Activated T-cell treated with anti-CD3 and anti-CD28 coated beads, Interleukin-2, amount 50 U/mL, for 4 hours (primary cell): Measurements from ENCODE around the gene NUP58. TPM values are rescaled to one million over a fixed set of nuclear protein-coding genes. Genes with fewer than 3 reads are reported as not detected.
"Not testable (repeated sequence)": the region's sequence is repeated elsewhere in the genome, so short reads cannot be mapped to it uniquely, and the experiment has no call there.

ENCODE experiments used
- ATAC-seq, 2 donors: fragments of 200-7000 bp; cut with Tn5 transposase; one replicate each; pipeline ENCODE4 v1.10.0; 2021
- DNase-seq: peaks from one replicate; pipeline ENCODE4 v3.0.0-alpha.2; 2020
- H3K27me3 Mint-ChIP-seq: one replicate; pipeline ENCODE4 v1.8.0; 2021; ENCODE audit warnings: low read depth, mixed read lengths
- H3K36me3 Mint-ChIP-seq: one replicate; pipeline ENCODE4 v1.8.0; 2022; ENCODE audit warnings: mixed read lengths; ENCODE audit not compliant: insufficient read depth
- H3K4me1 Mint-ChIP-seq: one replicate; pipeline ENCODE4 v1.8.0; 2021; ENCODE audit warnings: low read depth, mixed read lengths
- H3K4me3 Mint-ChIP-seq: one replicate; pipeline ENCODE4 v1.8.0; 2021; ENCODE audit warnings: mild to moderate bottlenecking, moderate library complexity, mixed read lengths
- H3K9me3 Mint-ChIP-seq: one replicate; pipeline ENCODE4 v1.8.0; 2021; ENCODE audit warnings: mixed read lengths
- total RNA-seq, 3 donors: library from RNA; stranded (reverse); gene quantifications; one replicate each; pipeline ENCODE4 v1.2.1, GENCODE V29; 2021

NUP58 gene
- total RNA-seq, 3 donors from 2014 or later, result 139 to 149 (median 144) TPM

DNA sequence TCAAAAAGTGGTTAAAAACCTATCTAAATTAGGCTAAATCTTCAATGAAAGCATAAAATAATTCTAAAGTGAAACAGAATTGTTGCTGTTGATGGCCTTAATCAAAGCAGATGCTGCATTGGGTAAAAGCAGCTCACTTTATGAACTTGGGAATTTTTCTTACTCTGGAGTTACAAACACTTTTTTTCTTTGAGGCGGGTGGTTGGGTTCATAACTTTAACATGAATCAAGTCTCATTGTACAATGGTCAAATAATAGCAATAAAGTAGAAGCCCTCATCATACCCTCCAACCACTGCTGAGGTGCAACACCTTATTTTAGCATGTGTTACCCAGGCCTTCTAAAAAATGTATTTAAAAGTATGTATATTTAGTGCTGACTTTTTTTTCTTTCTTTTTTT lies 29.1 kb downstream of the NUP58 start:
- Mint-ChIP-seq H3K4me1 (no peaks in the 10 kb centered on the region), H3K36me3 (peaks cover 42% of the 10 kb centered on the region), H3K4me3 (no peak overlapping the region), H3K9me3 (no peaks in the 10 kb centered on the region), H3K27me3 (no peaks in the 10 kb centered on the region)
- ATAC-seq (no peak), DNase-seq (no peak)

DNA sequence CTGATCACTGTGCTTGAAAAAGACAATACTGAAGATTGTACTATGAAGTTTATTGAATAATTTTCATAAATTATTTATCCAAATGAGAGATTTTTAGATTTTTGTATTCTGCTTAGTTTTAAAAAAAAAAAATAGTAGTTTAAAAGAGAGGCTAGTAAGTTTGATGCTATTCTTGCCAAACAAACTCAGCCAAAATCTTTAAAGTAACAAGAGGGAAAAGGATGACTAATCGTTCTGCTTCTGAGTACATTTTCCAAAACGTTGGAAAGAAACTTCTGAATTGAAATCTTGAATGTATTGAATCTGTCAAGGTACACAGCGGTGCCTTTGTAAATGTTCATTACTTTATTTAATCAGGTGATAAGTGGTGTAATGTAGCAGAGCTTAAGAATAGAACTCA lies 34.4 kb downstream of the NUP58 start:
- ATAC-seq (no peak), DNase-seq (no peak)
- H3K4me1 Mint-ChIP-seq, result no peaks in the 10 kb centered on the region
- H3K4me3 Mint-ChIP-seq, result no peak overlapping the region
- peaks cover 24% of the 10 kb centered on the region for H3K36me3 Mint-ChIP-seq
- no peaks in the 10 kb centered on the region for H3K27me3 Mint-ChIP-seq
- no peaks in the 10 kb centered on the region for H3K9me3 Mint-ChIP-seq

DNA sequence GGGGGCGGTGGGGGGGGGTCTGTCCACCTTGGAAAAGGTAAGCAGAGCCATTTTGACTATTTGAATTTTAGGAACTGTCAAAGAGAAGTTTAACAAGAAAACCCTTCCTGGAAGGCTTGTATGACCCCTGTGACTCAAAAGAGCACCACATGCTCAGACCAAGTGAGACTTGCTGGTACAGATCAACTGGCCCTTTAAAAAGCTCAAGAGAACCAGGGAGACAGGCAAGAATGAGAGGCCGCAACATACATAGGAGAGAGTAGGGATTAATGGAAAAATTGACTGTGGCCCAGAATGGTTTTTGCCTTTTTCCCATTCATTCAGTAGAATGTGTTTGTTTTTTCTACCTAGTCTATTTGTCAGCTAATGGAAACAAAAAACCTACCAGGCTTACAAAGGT lies 44.2 kb downstream of the NUP58 start:
- no peaks in the 10 kb centered on the region for H3K27me3 Mint-ChIP-seq
- ATAC-seq, result no peak
- no peak overlapping the region for H3K4me3 Mint-ChIP-seq
- DNase-seq, result no peak
- no peaks in the 10 kb centered on the region for H3K4me1 Mint-ChIP-seq
- H3K9me3 Mint-ChIP-seq, result no peaks in the 10 kb centered on the region
- peaks cover 3% of the 10 kb centered on the region for H3K36me3 Mint-ChIP-seq

DNA sequence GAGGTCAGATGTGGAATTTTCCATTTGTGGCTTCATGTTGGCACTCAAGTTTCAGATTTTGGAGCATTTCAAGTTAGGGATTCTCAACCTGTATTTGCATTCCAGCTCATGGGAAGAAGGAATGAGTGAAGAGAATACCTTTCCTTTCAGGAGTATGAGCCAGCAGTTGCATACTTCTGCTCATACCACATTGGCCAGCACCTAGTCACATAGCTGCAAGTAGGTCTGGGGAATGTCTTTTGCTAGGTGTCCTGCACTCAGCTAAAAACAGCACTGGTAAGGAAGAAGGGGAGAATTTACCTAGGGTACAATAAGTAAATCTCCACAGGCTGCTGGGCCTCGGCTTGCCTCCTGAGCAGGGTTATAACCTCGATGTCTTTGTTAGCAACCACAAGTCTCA lies 45.7 kb downstream of the NUP58 start:
- ATAC-seq (no peak), DNase-seq (no peak)
- Mint-ChIP-seq H3K36me3 (peaks cover 3% of the 10 kb centered on the region), H3K9me3 (no peaks in the 10 kb centered on the region), H3K4me1 (no peaks in the 10 kb centered on the region), H3K27me3 (peaks cover 1% of the 10 kb centered on the region), H3K4me3 (no peak overlapping the region)

DNA sequence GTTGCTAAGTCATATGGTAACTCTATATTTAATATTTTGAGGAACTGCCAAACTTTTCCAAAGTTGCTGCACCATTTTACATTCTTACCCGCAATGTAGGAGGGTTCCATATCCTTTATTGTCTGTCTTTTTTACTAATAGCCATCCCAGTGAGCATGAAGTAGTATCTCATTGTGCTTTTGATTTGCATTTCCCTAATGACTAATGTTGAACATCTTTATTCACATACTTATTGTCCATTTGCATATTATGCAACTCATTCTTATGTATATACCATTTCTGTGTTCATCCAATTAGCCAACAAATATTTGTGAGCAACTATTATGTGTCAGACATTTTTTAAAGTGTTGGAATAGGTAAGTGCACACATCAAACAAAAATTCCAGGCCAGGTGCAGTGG lies 50.0 kb downstream of the NUP58 start:
- no peaks in the 10 kb centered on the region for H3K9me3 Mint-ChIP-seq
- no peaks in the 10 kb centered on the region for H3K36me3 Mint-ChIP-seq
- H3K27me3 Mint-ChIP-seq, result peaks cover 26% of the 10 kb centered on the region
- no peaks in the 10 kb centered on the region for H3K4me1 Mint-ChIP-seq
- ATAC-seq (no peak), DNase-seq (no peak)
- H3K4me3 Mint-ChIP-seq, result no peak overlapping the region

DNA sequence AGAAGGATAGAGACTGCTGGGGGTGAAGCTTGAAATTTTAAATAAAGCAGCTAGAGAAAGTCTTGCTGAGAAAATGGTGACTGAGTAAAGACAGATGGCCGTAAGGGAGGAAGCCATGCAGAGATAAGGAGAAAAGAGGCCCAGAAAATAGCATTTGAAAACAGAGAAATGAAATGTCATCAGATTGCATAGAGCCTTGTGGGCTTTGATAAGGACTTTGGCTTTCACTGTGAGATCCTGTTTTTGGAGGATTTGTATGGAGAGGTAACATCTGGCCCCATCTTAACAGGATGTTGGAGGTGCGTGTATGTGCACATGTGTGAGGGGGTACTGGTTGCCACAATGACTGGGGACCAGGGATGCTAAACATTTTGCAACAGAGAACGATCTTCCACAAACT lies 50.8 kb downstream of the NUP58 start:
- DNase-seq (no peak), ATAC-seq (no peak)
- peaks cover 32% of the 10 kb centered on the region for H3K27me3 Mint-ChIP-seq
- no peaks in the 10 kb centered on the region for H3K4me1 Mint-ChIP-seq
- H3K9me3 Mint-ChIP-seq, result no peaks in the 10 kb centered on the region
- H3K4me3 Mint-ChIP-seq, result no peak overlapping the region
- no peaks in the 10 kb centered on the region for H3K36me3 Mint-ChIP-seq

DNA sequence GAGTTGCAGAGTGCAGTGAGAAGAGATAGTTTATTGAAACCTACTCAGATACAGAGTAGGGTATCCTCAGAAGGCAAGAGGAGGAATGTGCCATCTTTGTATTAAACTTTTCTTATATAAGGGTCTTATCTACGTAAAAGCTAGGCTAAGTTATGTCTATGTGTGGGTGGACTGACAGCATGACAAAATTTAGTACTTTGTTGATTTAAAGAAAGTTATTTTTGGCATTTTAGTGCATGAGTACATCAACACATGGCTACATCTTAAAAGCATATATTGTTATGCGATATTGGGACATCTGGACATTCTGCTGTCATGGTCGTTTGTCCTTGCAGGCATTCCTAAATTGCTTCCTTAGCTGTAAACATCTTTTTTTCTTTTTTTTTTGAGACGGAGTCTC lies 51.4 kb downstream of the NUP58 start:
- Mint-ChIP-seq H3K27me3 (peaks cover 34% of the 10 kb centered on the region), H3K36me3 (no peaks in the 10 kb centered on the region), H3K4me1 (no peaks in the 10 kb centered on the region), H3K9me3 (no peaks in the 10 kb centered on the region), H3K4me3 (no peak overlapping the region)
- DNase-seq (no peak), ATAC-seq (no peak)

DNA sequence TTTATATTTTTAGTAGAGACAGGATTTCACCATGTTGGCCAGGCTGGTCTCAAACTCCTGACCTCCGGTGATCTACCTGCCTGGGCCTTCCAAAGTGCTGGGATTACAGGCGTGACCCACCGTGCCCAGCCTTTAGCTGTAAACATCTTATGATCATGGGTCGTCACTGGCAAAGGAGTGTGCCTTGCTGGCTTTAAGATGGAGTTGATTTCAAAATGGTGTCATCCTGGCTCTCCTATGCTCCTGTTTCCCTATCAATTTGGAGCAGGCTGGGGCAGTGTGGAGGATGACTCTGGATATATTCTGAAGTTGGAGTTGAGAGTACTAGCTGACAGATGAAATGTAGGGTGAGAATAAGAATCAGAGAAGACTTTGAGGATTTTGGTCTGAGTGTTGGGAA lies 51.9 kb downstream of the NUP58 start:
- DNase-seq (no peak), ATAC-seq (no peak)
- Mint-ChIP-seq H3K9me3 (no peaks in the 10 kb centered on the region), H3K36me3 (no peaks in the 10 kb centered on the region), H3K27me3 (peaks cover 37% of the 10 kb centered on the region), H3K4me3 (no peak overlapping the region), H3K4me1 (no peaks in the 10 kb centered on the region)

DNA sequence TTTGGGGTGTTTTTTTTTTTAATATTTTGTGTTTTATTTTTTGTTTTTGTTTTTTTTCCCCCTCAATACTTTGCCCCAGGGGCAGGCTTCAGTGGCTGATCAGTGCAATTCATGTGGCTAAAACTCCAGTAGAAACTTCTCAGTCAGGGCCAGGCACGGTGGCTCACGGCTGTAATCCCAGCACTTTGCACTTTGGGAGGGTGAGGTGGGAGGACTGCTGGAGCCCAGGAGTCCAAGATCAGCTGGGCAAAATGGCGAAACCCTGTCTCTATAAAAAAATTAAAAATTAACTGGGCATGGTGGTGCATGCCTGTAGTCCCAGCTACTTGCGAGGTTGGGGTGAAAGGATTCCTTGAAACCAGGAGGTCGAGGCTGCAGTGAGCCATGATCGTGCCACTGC lies 53.0 kb downstream of the NUP58 start:
- no peaks in the 10 kb centered on the region for H3K4me1 Mint-ChIP-seq
- DNase-seq, result no peak
- no peaks in the 10 kb centered on the region for H3K9me3 Mint-ChIP-seq
- no peak overlapping the region for H3K4me3 Mint-ChIP-seq
- no peak for ATAC-seq
- no peaks in the 10 kb centered on the region for H3K36me3 Mint-ChIP-seq
- peaks cover 37% of the 10 kb centered on the region for H3K27me3 Mint-ChIP-seq

DNA sequence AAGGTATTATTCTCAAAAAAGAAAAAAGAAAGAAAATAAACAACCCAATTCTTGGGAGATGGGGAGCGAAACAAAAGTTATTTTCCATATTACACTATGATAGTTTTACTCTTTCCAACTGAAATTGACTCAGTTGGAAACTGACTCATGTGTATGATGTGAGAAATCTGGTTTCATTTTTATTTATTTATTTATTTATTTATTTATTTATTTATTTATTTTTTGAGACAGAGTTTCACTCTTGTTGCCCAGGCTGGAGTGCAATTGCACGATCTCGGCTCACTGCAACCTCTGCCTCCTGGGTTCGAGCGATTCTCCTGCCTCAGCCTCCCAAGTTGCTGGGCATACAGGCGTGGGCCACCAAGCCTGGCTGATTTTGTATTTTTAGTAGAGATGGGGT lies 59.0 kb downstream of the NUP58 start:
- not testable (repeated sequence) for ATAC-seq, H3K4me1 Mint-ChIP-seq, H3K4me3 Mint-ChIP-seq, H3K36me3 Mint-ChIP-seq, H3K9me3 Mint-ChIP-seq, DNase-seq
- peaks cover 25% of the 10 kb centered on the region for H3K27me3 Mint-ChIP-seq

DNA sequence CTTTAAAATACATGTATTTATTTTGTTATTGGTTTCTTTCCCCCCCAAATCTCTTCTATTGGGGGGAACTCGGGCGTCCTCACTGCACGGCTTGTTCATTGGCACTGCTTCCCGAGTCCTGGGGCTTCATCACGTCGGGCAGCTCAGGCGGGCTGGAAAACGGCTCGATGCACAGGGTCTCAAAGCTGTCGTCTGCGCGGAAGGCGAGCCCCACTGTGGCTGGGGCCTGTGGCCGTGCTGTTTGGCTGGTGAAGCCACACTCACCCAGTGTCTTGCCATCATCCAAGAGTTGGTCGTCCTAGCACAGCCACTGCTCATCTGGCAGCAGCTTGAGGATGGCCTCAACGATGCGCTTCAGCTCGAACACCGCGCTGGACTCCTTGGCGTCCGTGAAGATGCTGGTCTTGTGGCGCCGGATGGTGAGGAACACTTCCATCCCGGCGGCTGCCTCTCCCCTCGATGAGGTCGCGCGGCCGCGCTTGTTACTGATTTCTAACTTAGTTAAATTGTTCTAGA lies 64.4 kb downstream of the NUP58 start:
- no peak for ATAC-seq
- Mint-ChIP-seq H3K4me3 (no peak overlapping the region), H3K27me3 (peaks cover 31% of the 10 kb centered on the region), H3K4me1 (no peaks in the 10 kb centered on the region), H3K9me3 (no peaks in the 10 kb centered on the region), H3K36me3 (no peaks in the 10 kb centered on the region)
- no peak for DNase-seq

DNA sequence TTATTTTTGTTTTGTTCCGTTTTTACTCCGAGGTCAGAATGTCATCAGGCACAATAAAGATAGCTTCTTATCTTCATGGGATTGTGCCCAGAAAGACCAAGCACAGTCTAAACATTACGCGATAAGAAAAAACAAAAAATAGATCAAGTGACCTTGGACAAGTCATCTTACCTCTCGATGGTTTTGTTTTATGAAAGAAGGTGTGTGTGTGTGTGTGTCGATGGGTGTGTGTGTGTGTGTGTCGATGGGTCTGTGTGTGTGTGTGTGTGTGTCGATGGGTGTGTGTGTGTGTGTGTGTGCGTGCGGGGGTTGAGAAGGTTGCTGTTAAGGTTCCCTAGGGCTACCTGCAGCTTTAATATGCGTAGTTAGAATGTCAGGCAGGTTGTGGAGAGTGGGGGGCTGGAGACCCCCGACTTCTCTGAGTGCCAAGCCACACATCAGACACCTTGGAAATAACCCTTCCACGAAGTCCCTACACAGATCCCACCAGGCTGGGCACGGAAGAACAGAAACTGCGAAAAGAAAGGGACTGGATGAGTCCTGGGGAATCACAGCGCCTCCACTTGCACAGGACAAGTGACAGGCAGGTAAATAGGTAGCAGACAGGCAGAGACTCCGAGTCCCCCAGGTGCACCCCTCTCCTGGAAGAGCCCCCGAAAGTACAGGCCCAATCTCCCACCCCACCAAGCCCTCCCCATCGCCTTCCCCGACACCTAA lies 69.9 kb downstream of the NUP58 start:
- H3K4me3 Mint-ChIP-seq, result peak overlapping the region; percentile 44
- no peak for DNase-seq
- peaks cover 6% of the 10 kb centered on the region for H3K4me1 Mint-ChIP-seq
- H3K9me3 Mint-ChIP-seq, result no peaks in the 10 kb centered on the region
- ATAC-seq, result peak in 1 of 2 donors; percentile 12
- H3K27me3 Mint-ChIP-seq, result peaks cover 66% of the 10 kb centered on the region
- no peaks in the 10 kb centered on the region for H3K36me3 Mint-ChIP-seq

DNA sequence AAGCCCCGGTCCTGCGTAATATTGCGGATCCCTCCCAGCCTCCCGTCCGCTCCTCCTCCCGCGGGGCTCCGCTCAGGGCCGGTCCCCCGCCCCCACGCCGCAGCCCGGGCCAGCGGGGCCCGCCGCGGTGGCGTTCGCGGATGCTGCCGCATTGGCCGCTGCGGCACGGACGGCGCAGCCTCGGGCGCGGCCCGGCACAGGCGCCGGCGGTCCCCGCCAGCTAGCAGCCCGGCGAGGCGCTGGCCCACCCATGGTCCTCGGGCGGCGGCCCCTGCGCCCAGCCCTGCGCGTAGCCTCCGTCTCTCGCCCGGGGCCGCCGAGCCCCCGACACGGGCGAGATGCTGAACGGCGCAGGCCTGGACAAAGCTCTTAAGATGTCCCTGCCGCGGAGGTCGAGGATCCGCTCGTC lies 70.5 kb downstream of the NUP58 start, which contains the start of gene ATP8A2:
ATP8A2 (plus strand) TSS at position 100 of the 409 bp plus-strand sequence; CDS start at position 339, 239 bp downstream.
- DNase-seq (no peak), ATAC-seq (peak; percentile 44 to 52)
- Mint-ChIP-seq H3K9me3 (no peaks in the 10 kb centered on the region), H3K4me3 (peak within 1 kb of the TSS; percentile 44), H3K36me3 (no peaks in the 10 kb centered on the region), H3K4me1 (peaks cover 6% of the 10 kb centered on the region), H3K27me3 (peaks cover 63% of the 10 kb centered on the region)

DNA sequence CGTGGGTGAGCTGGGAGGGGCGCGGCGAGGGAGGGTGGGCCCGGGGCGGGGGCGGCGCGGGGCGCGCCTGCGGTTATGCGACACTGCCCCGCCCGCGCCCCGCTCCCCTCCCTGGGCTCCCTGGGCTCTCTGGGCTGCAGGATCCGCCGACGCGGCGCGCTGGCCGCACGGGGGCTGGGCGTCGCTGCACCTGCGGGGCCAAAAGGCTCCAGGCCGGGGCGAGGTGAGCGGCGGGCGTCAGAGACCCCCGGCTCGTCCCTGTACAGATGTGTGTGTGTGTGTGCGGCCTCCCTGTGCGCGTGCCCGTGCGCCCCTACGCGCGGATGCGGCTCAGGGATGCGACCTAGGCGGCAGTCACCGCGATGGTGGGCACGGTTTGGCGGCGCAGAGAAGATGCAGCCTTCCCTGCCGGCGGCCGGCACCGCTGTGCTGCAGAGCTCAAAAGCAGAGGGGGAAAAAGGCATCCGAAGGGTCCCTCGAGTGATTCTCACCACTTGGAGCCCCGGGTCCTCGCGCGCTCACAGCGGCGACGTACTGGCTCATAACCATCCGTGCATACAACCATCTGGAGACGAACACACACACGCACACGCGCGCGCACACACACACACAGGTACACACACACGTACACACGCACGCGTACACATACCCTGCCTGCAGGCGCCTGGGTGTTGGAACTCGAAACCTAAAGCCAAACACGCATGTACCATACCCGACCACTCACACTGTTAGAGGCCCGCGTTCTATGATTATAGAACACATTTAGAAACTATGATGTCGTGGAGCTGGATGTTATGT lies 71.1 kb downstream of the NUP58 start:
- DNase-seq (no peak), ATAC-seq (peak; percentile 24 to 28)
- H3K4me3 Mint-ChIP-seq, result peak overlapping the region; percentile 26

More for the DNA sequence above, 71.1 kb downstream of the NUP58 start:
- peaks cover 60% of the 10 kb centered on the region for H3K27me3 Mint-ChIP-seq
- H3K4me1 Mint-ChIP-seq, result peaks cover 6% of the 10 kb centered on the region
- no peaks in the 10 kb centered on the region for H3K36me3 Mint-ChIP-seq
- H3K9me3 Mint-ChIP-seq, result no peaks in the 10 kb centered on the region
